RWPE2 (cell line): ENCODE results near the gene MCAM.

Experiments used
- ATAC-seq: fragments of 200-7000 bp; cut with Tn5 transposase; 3 replicates; pipeline ENCODE4 v1.9.1; 2021; ENCODE audit warnings: low read depth
- DNase-seq: peaks from one replicate; pipeline ENCODE4 v3.0.0-alpha.2; 2020; ENCODE audit warnings: low spot score
- H3K27ac ChIP-seq: fragments of 450-650 bp; 2 replicates; pipeline ENCODE4 v1.5.1; 2017; ENCODE audit warnings: mild to moderate bottlenecking; ENCODE audit not compliant: poor library complexity, severe bottlenecking
- H3K27me3 ChIP-seq: fragments of 250-450 bp; sonication (Bioruptor Pico); 2 replicates; pipeline ENCODE4 v1.5.1; 2021; ENCODE audit warnings: mild to moderate bottlenecking, moderate library complexity; ENCODE audit not compliant: insufficient read depth, poor library complexity, severe bottlenecking
- H3K36me3 ChIP-seq: fragments of 250-450 bp; sonication (Bioruptor Pico); 2 replicates; pipeline ENCODE4 v1.5.1; 2020; ENCODE audit warnings: low read depth, mild to moderate bottlenecking, moderate library complexity
- H3K4me1 ChIP-seq: fragments of 250-450 bp; sonication (Bioruptor Pico); 2 replicates; pipeline ENCODE4 v1.5.1; 2021; ENCODE audit warnings: mild to moderate bottlenecking, moderate library complexity; ENCODE audit not compliant: insufficient read depth, poor library complexity, severe bottlenecking
- H3K4me3 ChIP-seq: fragments of 250-450 bp; sonication (Bioruptor Pico); 2 replicates; pipeline ENCODE4 v1.5.1; 2021; ENCODE audit warnings: mild to moderate bottlenecking, moderate library complexity; ENCODE audit not compliant: severe bottlenecking
- H3K9me3 ChIP-seq: fragments of 250-450 bp; sonication (Bioruptor Pico); 2 replicates; pipeline ENCODE4 v1.5.1; 2021; ENCODE audit warnings: mild to moderate bottlenecking, moderate library complexity; ENCODE audit not compliant: severe bottlenecking
- CTCF ChIP-seq: fragments of 450-650 bp; IDR thresholded peaks from one replicate; pipeline ENCODE4 v1.5.1; 2017; ENCODE audit warnings: mild to moderate bottlenecking, moderate library complexity; ENCODE audit not compliant: poor library complexity, severe bottlenecking

MCAM gene

GRCh38 chr11:119357074-119357473 is 40.1 kb upstream of the MCAM start:
- Histone ChIP-seq H3K27me3 (no peaks in the 10 kb centered on the region), H3K4me1 (peaks cover 29% of the 10 kb centered on the region), H3K36me3 (0 out of 2 replicates have a peak, but pooled peaks cover 3% of the 10 kb centered on the region), H3K4me3 (no peak overlapping the region), H3K9me3 (no peaks in the 10 kb centered on the region), H3K27ac (no peak overlapping the region)
- DNase-seq, result no peak
- TF ChIP-seq CTCF, result no peak
- ATAC-seq, result no peak

DNA sequence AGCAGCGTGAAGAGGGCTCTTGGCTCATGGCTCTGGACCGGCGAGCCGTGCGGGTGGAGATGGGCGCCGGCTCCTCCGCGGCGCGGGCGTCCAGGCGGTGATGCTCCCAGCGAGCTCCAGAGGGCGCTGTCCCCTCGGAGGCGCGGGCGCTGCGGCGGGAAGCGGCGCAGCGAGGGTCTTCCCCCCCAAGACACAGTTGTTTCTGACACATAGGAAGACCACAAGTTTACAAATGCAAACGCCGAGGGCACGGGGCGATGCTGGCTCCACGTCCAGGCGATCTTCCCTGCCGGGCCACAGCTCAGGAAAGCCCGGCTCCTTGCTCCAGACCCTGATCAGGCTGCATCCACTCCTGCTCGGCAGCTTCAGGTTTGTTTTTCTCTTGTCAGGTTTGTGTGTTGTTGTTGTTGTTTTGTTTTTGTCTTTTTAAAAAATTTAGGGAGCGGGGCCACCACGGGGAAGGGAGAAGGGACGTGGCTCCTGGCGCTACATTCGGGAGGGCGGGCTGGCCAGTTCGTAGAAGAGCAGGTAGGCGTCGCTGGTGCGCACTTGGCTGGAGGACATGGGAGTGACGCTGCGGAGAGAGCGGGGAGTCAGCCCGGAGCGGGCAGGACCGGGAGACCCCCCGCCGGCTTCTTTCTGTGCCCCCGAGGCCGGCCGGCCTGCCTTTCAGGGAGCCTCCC is 39.6 kb upstream of the MCAM start:
- 0 out of 2 replicates have a peak, but pooled peaks cover 3% of the 10 kb centered on the region for H3K36me3 ChIP-seq
- H3K27me3 ChIP-seq, result no peaks in the 10 kb centered on the region
- H3K4me3 ChIP-seq, result no peak overlapping the region
- DNase-seq (no peak), ATAC-seq (no peak)
- peaks cover 23% of the 10 kb centered on the region for H3K4me1 ChIP-seq
- no peaks in the 10 kb centered on the region for H3K9me3 ChIP-seq
- peak; percentile 92 for TF ChIP-seq CTCF
- H3K27ac ChIP-seq, result no peak overlapping the region

GRCh38 chr11:119355091-119355843 is 38.3 kb upstream of the MCAM start:
- 0 out of 2 replicates have a peak, but pooled peaks cover 3% of the 10 kb centered on the region for H3K36me3 ChIP-seq
- H3K27me3 ChIP-seq, result no peaks in the 10 kb centered on the region
- no peak overlapping the region for H3K4me3 ChIP-seq
- TF ChIP-seq CTCF, result no peak
- ATAC-seq (peak; percentile 58), DNase-seq (no peak)
- no peak overlapping the region for H3K27ac ChIP-seq
- H3K4me1 ChIP-seq, result peaks cover 14% of the 10 kb centered on the region
- no peaks in the 10 kb centered on the region for H3K9me3 ChIP-seq

- Histone ChIP-seq H3K4me1 (peaks cover 5% of the 10 kb centered on the region), H3K9me3 (no peaks in the 10 kb centered on the region), H3K27ac (no peak overlapping the region), H3K4me3 (no peak overlapping the region), H3K36me3 (no peaks in the 10 kb centered on the region), H3K27me3 (no peaks in the 10 kb centered on the region)
- no peak for TF ChIP-seq CTCF
- ATAC-seq, result no peak
- DNase-seq, result no peak
These were observed 35.9 kb upstream of the MCAM start for GRCh38 chr11:119352857-119353260.

- TF ChIP-seq CTCF, result no peak
- peaks cover 5% of the 10 kb centered on the region for H3K4me1 ChIP-seq
- DNase-seq (no peak), ATAC-seq (no peak)
- H3K27ac ChIP-seq, result no peak overlapping the region
- H3K36me3 ChIP-seq, result no peaks in the 10 kb centered on the region
- H3K27me3 ChIP-seq, result no peaks in the 10 kb centered on the region
- no peaks in the 10 kb centered on the region for H3K9me3 ChIP-seq
- no peak overlapping the region for H3K4me3 ChIP-seq
These were observed 34.3 kb upstream of the MCAM start for GRCh38 chr11:119351232-119351631.
